HT-29 (cell line): ENCODE data around the gene CFAP97. TPM values are rescaled to one million over a fixed set of nuclear protein-coding genes. Genes with fewer than 3 reads are reported as not detected.
"Not testable (repeated sequence)": the region's sequence is repeated elsewhere in the genome, so short reads cannot be mapped to it uniquely, and the experiment has no call there.

Experiments
- DNase-seq: peaks from one replicate; pipeline ENCODE4 v3.0.0-alpha.2; 2015; ENCODE audit warnings: low spot score
- total RNA-seq: library from RNA; depleted of rRNA; stranded (reverse); fragments of >200 nt; shearing (Covaris generic); gene quantifications from 2 replicates; pipeline ENCODE4 v1.2.3, GENCODE V29; 2014

Gene CFAP97
- total RNA-seq, 1 experiment from 2014 or later, result 8.0 TPM

GRCh38 chr4:185142912-185143600 is 60.7 kb downstream of the CFAP97 start, which contains the start of gene SLC25A4:
Gene SLC25A4, plus strand, starts transcription at chr4:185143266. Its CDS starts 107 bp downstream, at chr4:185143373.
- peak; percentile 60 for DNase-seq

DNA sequence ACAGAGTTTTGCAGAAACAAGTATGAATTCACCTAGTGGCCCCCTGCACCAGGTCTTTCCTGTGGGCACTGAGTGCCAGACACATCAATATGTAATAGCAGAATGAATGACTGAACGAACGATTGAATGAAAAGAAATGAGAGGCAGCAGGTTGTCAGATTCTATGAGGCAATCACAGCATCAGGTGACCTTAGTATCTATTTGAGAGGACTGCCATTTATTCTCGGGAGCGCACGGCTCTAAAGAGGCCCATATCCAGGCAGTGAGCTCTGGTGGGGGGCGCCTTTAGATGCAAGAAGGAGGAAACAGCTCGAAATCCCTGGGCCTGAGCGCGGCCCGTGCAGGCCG is 61.3 kb downstream of the CFAP97 start:
- DNase-seq, result peak; percentile 38

- DNase-seq, result no peak
These were observed 62.0 kb downstream of the CFAP97 start for GRCh38 chr4:185141777-185142176.

GRCh38 chr4:185139736-185140135 is 64.1 kb downstream of the CFAP97 start:
- DNase-seq, result no peak

- no peak for DNase-seq
These were observed 65.6 kb downstream of the CFAP97 start for GRCh38 chr4:185138161-185138560.

DNA sequence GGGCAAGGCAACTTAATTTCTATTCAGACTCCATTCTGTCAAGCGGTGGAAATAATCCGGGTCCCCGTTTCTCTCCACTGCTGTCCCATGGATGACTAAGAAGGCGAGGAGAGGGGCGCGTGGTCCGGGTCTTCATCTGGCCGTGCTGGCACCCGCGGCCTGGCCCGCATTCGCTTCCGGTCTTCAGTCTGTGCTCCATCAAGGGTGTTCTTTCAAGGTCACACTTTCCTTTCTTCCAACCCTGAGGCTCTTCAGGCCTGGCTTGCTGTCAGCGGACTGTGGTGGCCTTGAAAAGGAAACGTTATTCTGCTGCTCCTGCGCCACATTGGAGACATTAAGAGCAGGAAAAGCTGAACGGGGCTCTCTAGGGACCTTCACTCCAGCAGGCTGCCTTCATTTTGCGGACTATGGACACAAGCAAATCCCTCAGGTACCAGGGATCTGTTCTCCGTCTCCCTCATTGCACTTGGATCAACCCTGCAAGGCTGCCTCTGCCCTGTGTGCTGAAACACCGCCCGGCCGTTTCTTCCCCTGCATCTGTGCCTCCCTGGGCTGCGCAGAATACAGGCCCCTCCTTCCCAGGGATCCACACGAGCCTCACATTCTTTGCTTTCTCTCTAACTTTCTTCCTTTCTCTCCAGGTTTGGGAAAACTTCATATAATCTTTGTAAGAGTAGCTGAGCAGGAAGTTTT is 66.4 kb downstream of the CFAP97 start:
- no peak for DNase-seq

GRCh38 chr4:185134307-185134869 is 69.4 kb downstream of the CFAP97 start:
- peak; percentile 57 for DNase-seq

GRCh38 chr4:185128272-185129119 is 75.3 kb downstream of the CFAP97 start:
- no peak for DNase-seq

DNA sequence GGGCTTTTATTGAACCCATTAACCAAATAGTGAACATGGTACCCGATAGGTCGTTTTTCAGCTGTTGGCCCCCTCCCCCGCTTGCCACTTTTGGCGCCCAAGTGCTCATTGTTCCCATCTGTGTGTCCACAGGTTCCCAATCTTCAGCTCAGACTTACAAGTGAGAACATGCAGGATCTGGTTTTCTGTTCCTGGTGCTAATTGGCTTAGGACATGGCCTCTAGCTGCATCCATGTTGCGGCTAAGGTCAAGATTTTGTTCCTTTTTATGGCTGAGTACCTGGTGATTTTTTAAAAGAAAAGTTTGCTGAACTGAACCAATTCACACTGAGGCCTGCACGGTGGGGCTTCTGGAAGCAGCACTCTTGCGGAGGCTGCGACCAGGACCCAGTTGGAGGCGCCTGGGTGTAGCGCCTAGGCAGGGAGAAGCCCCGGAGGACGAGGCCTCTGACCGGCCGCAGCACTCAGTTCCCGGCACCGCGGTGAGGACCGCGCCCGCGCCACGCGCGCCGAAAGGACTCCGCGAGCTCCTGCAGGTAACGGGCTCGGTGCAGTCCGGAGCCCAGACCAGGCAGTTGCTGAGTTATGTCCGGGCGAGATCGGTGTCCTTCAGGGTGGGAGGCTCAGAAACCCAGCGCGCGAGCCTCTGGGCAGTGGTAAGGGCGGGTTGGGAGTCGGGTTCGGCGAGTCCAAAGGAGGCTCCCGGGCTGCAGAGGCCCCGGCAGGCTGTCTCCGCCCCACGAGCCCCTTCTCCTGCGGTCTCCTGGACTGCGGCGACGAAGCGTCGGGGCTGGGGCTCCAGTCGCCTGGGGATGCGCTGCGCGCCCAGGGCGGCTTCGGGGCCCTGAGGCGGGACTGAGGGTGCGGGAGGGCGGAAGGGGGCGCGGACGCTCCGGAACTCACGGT is 76.5 kb downstream of the CFAP97 start:
- no peak for DNase-seq

GRCh38 chr4:185124006-185124405 is 79.8 kb downstream of the CFAP97 start:
- no peak for DNase-seq

- DNase-seq, result no peak
These were observed 81.0 kb downstream of the CFAP97 start for GRCh38 chr4:185122681-185123345.

DNA sequence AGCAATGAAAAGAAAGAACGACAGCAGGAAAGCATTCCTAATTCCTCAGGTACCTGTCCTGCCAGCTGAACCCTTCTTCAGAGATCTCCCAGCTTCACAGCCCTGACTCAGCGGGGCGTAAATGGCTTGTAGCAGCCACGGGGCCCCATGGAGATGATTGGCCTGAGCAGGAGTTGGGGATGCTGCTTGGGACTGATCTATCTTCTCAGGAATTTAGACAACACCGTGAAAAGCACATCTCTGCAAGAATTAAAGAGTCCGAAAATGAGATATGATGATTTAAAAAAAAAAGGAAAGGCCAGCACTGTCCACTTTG is 83.2 kb downstream of the CFAP97 start:
- DNase-seq, result no peak

DNA sequence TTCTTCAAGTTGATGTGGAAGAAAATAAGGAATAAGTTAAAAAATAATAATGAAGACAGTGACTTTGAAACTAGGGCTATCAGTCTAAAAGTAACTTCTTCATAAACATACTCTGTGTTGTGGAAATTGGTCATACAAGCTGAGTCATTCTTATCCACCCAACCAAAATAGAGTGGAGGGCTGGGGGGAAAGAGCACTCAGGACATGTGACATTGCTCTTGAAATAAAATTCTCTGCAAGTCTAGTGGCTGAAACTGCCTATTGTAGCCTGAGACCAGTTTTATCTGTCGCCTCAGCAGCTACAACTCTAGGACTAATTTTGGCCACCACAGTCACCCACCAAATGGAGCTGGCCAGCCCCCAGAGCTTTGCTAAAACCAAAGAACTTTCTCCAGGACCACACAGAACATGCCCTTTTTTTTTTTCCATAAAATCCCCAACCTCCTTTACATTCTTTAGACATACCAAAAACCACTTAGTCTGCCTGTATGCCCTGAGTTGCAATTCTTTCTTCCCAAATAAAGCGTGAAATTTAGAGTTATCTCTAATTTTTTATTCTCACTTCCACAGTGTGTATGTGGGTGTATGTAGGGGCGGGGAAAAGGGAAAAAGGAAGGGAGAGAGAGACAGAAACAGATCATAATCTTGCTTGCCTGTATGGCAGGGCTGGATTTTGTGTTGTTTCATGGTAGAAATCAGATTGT is 83.7 kb downstream of the CFAP97 start:
- no peak for DNase-seq

- not testable (repeated sequence) for DNase-seq
These were observed 84.3 kb downstream of the CFAP97 start for GRCh38 chr4:185119467-185119866.

- no peak for DNase-seq
These were observed 84.9 kb downstream of the CFAP97 start for GRCh38 chr4:185118876-185119275.

DNA sequence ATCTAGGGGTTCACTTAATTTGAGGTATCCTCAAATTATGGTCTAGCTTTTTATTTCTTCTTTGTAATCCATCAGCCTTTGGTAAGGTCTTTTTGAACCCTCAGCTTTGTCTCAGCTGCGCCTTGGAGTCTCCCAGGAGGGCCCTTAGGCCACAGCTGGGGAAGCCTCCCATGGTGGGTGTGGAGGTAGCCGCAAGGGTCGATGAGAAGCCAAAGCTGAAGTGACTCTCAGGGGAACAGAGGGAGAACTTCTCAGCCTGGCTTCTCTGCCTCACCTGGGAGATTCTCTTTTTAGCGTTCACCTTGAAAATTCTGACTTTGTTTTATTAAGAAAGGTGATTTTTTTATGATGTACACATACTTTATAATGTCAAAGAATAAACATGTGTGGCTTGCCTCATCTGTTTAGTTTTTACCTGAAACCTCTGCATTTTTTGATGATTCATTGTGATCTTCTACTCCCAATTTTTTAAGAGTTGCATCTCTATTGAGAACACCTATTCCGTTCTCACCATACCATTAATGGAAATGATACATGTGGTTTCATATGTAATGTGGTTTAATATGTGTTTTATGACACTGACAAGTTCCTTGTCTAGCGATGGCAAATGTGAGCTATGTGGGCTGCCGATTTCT is 86.4 kb downstream of the CFAP97 start:
- no peak for DNase-seq

DNA sequence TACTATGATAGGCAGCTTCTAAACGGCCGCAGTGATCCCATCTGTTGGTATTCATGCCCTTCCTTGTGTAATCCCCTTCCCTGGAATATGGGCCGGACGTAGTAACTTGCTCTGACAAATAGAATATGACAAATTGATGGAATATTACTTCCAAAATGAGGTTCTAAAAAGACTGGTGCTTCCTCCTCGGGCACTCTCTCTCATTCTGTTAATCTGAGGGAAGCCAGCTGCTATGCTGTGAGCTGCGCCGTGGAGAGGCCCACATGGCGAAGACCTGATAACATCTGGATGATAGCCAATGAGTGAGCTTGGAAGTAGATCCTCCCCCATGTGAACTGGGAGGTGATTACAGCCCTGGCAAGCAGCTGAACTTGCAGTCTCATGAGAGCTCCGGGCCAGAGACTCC is 88.0 kb downstream of the CFAP97 start:
- DNase-seq, result peak; percentile 54

- no peak for DNase-seq
These were observed 90.5 kb downstream of the CFAP97 start for GRCh38 chr4:185113340-185113739.

DNA sequence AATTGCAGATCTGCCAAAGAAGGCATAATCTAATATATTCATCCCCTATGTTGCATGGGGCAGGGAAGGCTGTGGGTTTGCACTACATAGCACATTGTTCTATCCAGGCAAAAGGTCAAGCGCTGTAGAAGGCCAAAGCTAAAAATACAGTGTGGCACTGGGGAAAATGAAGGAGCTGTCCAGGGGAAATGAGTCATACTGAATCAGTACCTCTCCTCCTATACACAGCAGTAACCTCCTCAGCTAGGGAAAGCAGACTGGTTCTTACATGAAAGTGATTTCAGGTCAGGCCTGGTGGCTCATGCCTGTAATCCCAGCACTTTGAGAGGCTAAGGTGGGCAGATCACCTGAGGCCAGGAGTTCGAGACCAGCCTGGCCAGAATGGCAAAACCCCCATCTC is 91.7 kb downstream of the CFAP97 start:
- peak; percentile 53 for DNase-seq
